ENCODE results near the gene KIAA0753.
A peak's percentile ranks its signal among the peaks of the same experiment; 100 is the strongest.

The KIAA0753 gene

DNA sequence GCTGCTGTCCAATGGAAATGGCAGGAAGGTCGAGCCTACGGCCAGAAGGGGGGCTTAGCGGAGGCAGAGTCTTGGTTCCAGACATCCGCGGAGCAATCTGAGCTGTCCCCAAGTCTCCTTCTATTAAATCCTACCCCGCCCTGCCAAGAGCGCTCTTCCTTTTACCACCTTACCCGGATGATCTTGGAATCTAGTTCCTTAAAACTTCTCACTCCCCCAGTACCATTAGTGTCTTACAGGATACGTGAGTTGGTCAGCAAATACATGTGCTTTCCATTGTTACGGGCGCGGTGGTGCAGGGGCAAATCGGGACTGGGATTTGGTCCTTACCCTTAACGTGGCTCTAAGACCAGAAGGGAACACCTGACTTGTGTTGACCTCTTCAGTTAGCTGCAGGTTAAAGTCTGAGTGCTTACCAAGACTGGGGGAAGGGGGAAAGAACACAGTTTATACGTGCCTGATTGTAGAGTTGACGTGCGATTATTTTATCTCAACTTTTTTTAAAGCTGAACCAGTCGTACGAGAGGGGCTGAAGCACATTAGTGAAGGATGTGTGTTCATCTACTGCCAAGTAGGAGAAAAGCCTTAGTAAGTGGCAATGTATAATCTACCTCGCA is 844 bp upstream of the KIAA0753 start:
- no peak for DNase-seq (ENCODE audit: low read depth)
- TF ChIP-seq, protein P1, sequence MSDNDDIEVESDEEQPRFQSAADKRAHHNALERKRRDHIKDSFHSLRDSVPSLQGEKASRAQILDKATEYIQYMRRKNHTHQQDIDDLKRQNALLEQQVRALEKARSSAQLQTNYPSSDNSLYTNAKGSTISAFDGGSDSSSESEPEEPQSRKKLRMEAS (IDR thresholded peaks at IDR 0.05; ENCODE audit: low read depth, low read length): peak; percentile 76
- no peak for TF ChIP-seq POLR2A (IDR thresholded peaks at IDR 0.05; ENCODE audit: extremely low read depth, insufficient read length)
- TF ChIP-seq MYC (IDR thresholded peaks at IDR 0.05; ENCODE audit: low read depth, low read length): 0 out of 2 replicates have a peak, but pooled peaks have one; percentile 47
- H3K4me3 ChIP-seq (ENCODE audit: low read depth, low read length): peak overlapping the region; percentile 90

DNA sequence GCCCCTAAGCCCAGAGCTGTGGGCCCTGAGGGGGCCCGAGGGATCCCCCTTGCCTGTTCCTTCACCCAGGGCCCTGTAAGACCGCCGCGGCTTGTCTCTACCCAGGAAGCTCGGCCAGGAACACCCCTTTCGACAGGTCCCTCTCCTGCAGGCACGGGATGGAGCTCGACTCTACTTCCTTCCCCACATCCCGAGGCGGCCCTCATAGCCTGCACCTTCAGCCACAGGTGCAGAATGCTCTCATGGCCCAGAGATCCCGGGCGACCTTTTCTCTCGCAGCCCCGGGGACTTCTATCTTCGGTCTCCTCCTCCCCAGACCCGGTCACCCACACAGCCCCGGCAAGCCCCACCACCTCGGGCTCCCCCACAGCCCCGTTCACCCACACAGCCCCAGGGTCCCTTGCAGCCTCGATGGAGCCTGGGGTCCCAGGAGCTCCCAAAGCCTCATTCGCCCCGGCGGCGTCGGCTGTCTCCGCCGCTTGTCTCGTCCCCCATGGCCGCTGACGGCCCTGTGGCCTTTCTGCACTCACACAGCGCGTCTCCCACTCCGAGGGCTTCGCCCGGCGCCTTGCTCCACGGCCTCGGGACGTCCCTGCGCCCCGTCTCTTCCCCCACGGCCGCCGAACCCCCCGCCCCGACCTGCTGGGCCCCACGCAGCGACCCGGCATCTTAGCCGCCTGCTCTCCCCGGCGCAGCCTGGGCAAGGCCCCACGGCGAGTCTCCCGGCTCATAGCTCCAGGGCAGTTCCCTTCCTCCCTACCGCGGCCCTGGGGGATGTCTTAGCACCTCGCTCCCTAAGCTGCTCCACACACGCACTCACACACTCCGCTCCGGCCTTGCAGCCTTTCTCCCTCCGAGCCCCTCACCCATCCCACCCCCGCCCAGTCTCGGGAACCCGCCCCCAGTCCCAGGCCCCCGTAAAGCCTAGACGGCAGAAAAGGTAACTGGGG is 650 bp downstream of the KIAA0753 start:
- H3K4me3 ChIP-seq (ENCODE audit: low read depth, low read length): peak overlapping the region; percentile 90
- TF ChIP-seq MYC (IDR thresholded peaks at IDR 0.05; ENCODE audit: low read depth, low read length) (no peak), POLR2A (IDR thresholded peaks at IDR 0.05; ENCODE audit: extremely low read depth, insufficient read length) (no peak)
- TF ChIP-seq, protein P1 (IDR thresholded peaks at IDR 0.05; ENCODE audit: low read depth, low read length): no peak
- TF ChIP-seq, protein P2, sequence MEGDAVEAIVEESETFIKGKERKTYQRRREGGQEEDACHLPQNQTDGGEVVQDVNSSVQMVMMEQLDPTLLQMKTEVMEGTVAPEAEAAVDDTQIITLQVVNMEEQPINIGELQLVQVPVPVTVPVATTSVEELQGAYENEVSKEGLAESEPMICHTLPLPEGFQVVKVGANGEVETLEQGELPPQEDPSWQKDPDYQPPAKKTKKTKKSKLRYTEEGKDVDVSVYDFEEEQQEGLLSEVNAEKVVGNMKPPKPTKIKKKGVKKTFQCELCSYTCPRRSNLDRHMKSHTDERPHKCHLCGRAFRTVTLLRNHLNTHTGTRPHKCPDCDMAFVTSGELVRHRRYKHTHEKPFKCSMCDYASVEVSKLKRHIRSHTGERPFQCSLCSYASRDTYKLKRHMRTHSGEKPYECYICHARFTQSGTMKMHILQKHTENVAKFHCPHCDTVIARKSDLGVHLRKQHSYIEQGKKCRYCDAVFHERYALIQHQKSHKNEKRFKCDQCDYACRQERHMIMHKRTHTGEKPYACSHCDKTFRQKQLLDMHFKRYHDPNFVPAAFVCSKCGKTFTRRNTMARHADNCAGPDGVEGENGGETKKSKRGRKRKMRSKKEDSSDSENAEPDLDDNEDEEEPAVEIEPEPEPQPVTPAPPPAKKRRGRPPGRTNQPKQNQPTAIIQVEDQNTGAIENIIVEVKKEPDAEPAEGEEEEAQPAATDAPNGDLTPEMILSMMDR (IDR thresholded peaks at IDR 0.05; ENCODE audit: low read depth, low read length): no peak
- DNase-seq (ENCODE audit: low read depth): peak; percentile 55

DNA sequence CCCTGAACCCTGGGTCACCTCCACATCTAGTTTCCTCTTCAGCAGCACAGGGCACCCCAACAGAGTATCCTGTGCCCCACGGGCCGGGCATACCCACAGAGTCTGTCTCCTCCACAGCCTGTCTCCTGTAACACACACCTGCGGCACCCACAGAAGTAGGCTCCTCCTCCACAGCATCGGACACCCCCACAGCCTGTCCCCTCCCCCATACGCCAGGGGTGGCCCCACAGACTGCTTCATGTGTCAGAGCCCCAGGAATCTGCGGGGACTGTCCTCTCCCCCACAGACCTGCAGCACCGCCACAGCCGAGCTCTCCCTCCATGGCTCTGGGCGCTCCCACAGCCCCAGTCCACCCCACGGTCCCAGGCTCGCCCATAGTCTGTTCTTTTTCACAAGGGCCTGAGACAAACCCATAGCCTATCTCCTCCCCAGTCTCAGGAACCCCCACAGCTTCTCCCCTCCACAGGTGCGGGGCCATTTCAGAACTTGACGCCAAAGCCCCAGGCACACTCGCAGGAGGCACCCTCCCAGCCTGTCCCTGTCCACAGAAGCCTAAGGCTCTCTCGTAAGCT is 1.4 kb downstream of the KIAA0753 start:
- no peak for TF ChIP-seq POLR2A (IDR thresholded peaks at IDR 0.05; ENCODE audit: extremely low read depth, insufficient read length)
- DNase-seq (ENCODE audit: low read depth): no peak

DNA sequence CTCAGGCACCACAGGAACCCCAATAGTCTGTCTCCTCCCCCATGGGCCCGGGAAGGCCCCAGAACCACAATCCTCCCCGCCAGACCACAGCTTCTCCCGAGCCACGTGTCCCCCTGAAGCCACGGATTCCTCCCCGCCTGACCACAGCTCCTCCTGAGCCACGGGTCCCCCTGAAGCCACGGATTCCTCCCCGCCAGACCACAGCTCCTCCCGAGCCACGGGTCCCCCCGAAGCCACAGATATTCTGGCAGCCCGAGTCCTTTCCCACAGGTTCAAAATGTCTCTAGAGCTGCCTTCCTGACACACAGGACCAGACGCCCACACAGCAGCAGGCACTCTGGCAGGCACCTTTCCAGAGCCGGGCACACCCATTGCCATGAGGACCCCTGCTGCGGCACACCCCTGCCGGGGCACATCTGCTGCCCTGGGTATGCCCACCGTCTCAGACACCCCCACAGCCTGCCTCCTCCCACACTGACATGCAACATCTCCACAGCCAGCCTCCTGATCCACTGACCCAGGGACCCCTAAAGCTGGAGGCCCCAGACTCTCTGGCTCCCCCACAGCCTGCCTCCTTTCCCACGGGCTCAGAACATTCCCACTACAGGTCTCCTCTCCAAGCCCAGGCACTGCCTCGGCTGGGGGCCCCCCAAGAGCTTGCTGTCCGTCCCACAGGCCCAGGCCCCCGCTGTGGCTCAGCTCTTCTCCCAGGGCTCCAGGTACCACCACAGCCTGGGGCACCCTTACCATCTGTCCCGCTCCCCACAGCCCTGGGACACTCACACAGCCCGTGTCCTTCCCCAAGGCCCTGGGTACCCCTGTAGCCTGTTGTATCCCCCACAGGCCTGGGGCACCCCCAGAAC is 2.2 kb downstream of the KIAA0753 start:
- no peak overlapping the region for H3K4me3 ChIP-seq (ENCODE audit: low read depth, low read length)
- TF ChIP-seq, protein P2 (IDR thresholded peaks at IDR 0.05; ENCODE audit: low read depth, low read length): no peak
- TF ChIP-seq MYC (IDR thresholded peaks at IDR 0.05; ENCODE audit: low read depth, low read length): no peak
- TF ChIP-seq POLR2A (IDR thresholded peaks at IDR 0.05; ENCODE audit: extremely low read depth, insufficient read length): no peak
- TF ChIP-seq, protein P1 (IDR thresholded peaks at IDR 0.05; ENCODE audit: low read depth, low read length): no peak
- DNase-seq (ENCODE audit: low read depth): peak; percentile 37

More for the DNA sequence above, 1.4 kb downstream of the KIAA0753 start:
- peak overlapping the region; percentile 90 for H3K4me3 ChIP-seq (ENCODE audit: low read depth, low read length)

DNA sequence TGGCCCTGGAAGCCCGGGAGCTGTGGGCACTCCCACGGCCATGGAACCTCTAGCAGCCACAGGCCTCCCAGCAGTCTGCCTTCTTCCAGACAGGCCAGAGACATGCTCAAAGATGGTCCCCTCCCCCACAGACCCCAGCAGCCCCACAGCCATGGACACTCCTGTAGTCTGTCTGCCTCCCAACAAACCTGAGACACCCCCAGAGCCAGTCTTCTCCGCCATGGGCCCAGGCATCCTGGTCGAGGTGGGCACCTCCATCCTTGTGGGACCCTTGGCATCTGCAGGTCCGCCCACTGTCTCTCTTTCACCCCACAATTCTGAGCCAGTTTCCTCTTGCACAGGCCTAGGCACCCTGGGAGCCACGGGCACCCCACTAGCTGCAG is 3.1 kb downstream of the KIAA0753 start:
- DNase-seq (ENCODE audit: low read depth): no peak

More for the DNA sequence above, 3.1 kb downstream of the KIAA0753 start:
- no peak overlapping the region for H3K4me3 ChIP-seq (ENCODE audit: low read depth, low read length)
- TF ChIP-seq, protein P2 (IDR thresholded peaks at IDR 0.05; ENCODE audit: low read depth, low read length): no peak
- no peak for TF ChIP-seq POLR2A (IDR thresholded peaks at IDR 0.05; ENCODE audit: extremely low read depth, insufficient read length)
- TF ChIP-seq, protein P1 (IDR thresholded peaks at IDR 0.05; ENCODE audit: low read depth, low read length): no peak
- no peak for TF ChIP-seq MYC (IDR thresholded peaks at IDR 0.05; ENCODE audit: low read depth, low read length)

Measured in NB4 (cell line).